HG02571 (cell line): ENCODE data around the gene PP2D1.
"Not testable (repeated sequence)": the region's sequence is repeated elsewhere in the genome, so short reads cannot be mapped to it uniquely, and the experiment has no call there.

Experiments used
- ATAC-seq: cut with Tn5 transposase; IDR thresholded peaks from one replicate; pipeline ENCODE4 v1.9.1; 2021; ENCODE audit warnings: mild to moderate bottlenecking, moderate library complexity; ENCODE audit not compliant: unreplicated experiment

Gene PP2D1

GRCh38 chr3:19972054-19972453 lies 40.0 kb downstream of the PP2D1 start:
- ATAC-seq, result no peak

GRCh38 chr3:19970327-19970726 lies 41.7 kb downstream of the PP2D1 start:
- ATAC-seq, result no peak

GRCh38 chr3:19967812-19968211 lies 44.3 kb downstream of the PP2D1 start:
- ATAC-seq, result no peak

GRCh38 chr3:19967208-19967607 lies 44.9 kb downstream of the PP2D1 start:
- no peak for ATAC-seq

- no peak for ATAC-seq
Observed at GRCh38 chr3:19961960-19962359, 50.1 kb downstream of the PP2D1 start.

GRCh38 chr3:19960696-19961095 lies 51.4 kb downstream of the PP2D1 start:
- ATAC-seq, result no peak

- no peak for ATAC-seq
Observed at GRCh38 chr3:19959505-19959904, 52.6 kb downstream of the PP2D1 start.

- ATAC-seq, result not testable (repeated sequence)
Observed at GRCh38 chr3:19957354-19957753, 54.7 kb downstream of the PP2D1 start.

- ATAC-seq, result no peak
Observed at GRCh38 chr3:19954676-19955075, 57.4 kb downstream of the PP2D1 start.

GRCh38 chr3:19950316-19950715 lies 61.7 kb downstream of the PP2D1 start:
- no peak for ATAC-seq

GRCh38 chr3:19948226-19948591 lies 63.9 kb downstream of the PP2D1 start:
- no peak for ATAC-seq

GRCh38 chr3:19947549-19948225 lies 64.4 kb downstream of the PP2D1 start:
- ATAC-seq, result peak; percentile 21

- peak; percentile 93 for ATAC-seq
Observed at GRCh38 chr3:19946832-19947548, 65.1 kb downstream of the PP2D1 start, which contains the start of gene RAB5A. Gene RAB5A, plus strand, starts transcription at chr3:19947097. Its CDS starts 3,802 bp downstream, at chr3:19950899.

GRCh38 chr3:19945969-19946831 lies 65.9 kb downstream of the PP2D1 start:
- peak; percentile 0 for ATAC-seq

- no peak for ATAC-seq
Observed at GRCh38 chr3:19945534-19945933, 66.5 kb downstream of the PP2D1 start.

GRCh38 chr3:19940643-19941042 lies 71.4 kb downstream of the PP2D1 start:
- ATAC-seq, result no peak

GRCh38 chr3:19938295-19938627 lies 73.8 kb downstream of the PP2D1 start:
- no peak for ATAC-seq

GRCh38 chr3:19937459-19938294 lies 74.4 kb downstream of the PP2D1 start:
- no peak for ATAC-seq
